HG02884 (cell line): Measurements from ENCODE around the gene RAB35.
"Not testable (repeated sequence)": the region's sequence is repeated elsewhere in the genome, so short reads cannot be mapped to it uniquely, and the experiment has no call there.

Source experiments
- ATAC-seq: cut with Tn5 transposase; IDR thresholded peaks from one replicate; pipeline ENCODE4 v1.9.1; 2021; ENCODE audit warnings: mild to moderate bottlenecking, moderate library complexity; ENCODE audit not compliant: unreplicated experiment

RAB35 gene

GRCh38 chr12:120064054-120064940, 52.3 kb downstream of the RAB35 start:
- ATAC-seq, result no peak

GRCh38 chr12:120062976-120063579, 53.5 kb downstream of the RAB35 start:
- ATAC-seq, result no peak

- ATAC-seq, result no peak
Measured at GRCh38 chr12:120061575-120062214, 54.9 kb downstream of the RAB35 start.

GRCh38 chr12:120060717-120061116, 55.8 kb downstream of the RAB35 start:
- no peak for ATAC-seq

GRCh38 chr12:120060196-120060595, 56.4 kb downstream of the RAB35 start:
- no peak for ATAC-seq

- no peak for ATAC-seq
Measured at GRCh38 chr12:120056739-120057138, 59.8 kb downstream of the RAB35 start.

GRCh38 chr12:120055231-120056000, 61.1 kb downstream of the RAB35 start:
- no peak for ATAC-seq

GRCh38 chr12:120054293-120054692, 62.3 kb downstream of the RAB35 start:
- ATAC-seq, result no peak

- ATAC-seq, result no peak
Measured at GRCh38 chr12:120051535-120051934, 65.0 kb downstream of the RAB35 start.

GRCh38 chr12:120049426-120049825, 67.1 kb downstream of the RAB35 start:
- no peak for ATAC-seq

GRCh38 chr12:120048263-120048662, 68.3 kb downstream of the RAB35 start:
- no peak for ATAC-seq

GRCh38 chr12:120047072-120047471, 69.5 kb downstream of the RAB35 start:
- no peak for ATAC-seq

- not testable (repeated sequence) for ATAC-seq
Measured at GRCh38 chr12:120045367-120045766, 71.2 kb downstream of the RAB35 start.
